Measurements from ENCODE around the gene DAAM2.

DNA sequence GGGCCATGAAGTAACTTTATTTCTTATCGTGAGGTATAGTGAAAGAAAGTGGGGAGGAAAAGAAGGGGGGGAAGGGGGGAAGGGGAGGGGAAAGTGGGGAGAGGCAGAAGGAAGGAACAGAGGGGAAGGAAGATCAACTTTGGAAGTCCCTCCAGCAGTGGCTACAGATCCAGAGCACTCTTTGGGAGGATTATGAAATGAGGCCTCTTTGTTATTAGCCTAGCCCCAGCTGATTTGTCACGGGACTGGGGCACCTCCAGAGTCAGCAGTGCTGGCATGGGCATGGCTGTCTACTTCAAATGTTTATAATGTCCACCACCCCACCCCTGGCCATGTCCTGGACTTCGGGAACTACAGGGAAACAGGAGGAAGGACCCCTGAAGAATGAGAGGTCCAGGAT is 134.5 kb downstream of the DAAM2 start:
- TF ChIP-seq CTCF (IDR thresholded peaks at IDR 0.05 in 4 of 5, conservative IDR thresholded peaks at IDR 0.05 in 1 of 5) (no peak), POLR2A (IDR thresholded peaks at IDR 0.05) (no peak)

Measured in gastrocnemius medialis (tissue), 4 donors.